Activated naive CD4-positive, alpha-beta T cell treated with anti-CD3 and anti-CD28 coated beads, Interleukin-2, amount 50 U/mL, for 16 hours (primary cell): ENCODE measurements around the gene PSMD8.

Source experiments
- DNase-seq: peaks from one replicate; pipeline ENCODE4 v3.0.0-alpha.2; 2020

Gene PSMD8

DNA sequence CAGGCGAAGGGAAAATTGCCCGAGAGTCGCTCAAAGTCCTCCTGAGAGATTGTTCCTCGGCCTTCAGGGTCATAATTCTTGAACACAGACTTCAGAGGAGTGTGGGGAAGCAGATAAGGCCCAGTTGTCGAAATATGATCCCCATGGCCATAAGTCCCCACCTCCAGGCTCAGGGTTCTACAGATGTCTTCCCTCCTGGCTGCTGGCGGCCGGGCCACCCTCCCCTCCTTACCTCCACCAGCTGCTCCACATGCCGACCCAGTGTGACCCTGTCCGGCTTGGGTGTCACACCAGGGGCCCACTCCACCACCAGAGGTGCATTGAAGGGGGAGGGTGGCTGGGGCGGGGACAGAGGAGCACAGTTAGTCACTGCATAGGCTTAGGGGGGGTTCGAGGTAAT lies 38.6 kb downstream of the PSMD8 start:
- DNase-seq = no peak

- no peak for DNase-seq
These were observed 39.0 kb downstream of the PSMD8 start for GRCh38 chr19:38413416-38413815.

GRCh38 chr19:38417146-38417543 lies 42.8 kb downstream of the PSMD8 start:
- DNase-seq = no peak

- DNase-seq = peak; percentile 33
These were observed 43.5 kb downstream of the PSMD8 start for GRCh38 chr19:38417544-38418506.

DNA sequence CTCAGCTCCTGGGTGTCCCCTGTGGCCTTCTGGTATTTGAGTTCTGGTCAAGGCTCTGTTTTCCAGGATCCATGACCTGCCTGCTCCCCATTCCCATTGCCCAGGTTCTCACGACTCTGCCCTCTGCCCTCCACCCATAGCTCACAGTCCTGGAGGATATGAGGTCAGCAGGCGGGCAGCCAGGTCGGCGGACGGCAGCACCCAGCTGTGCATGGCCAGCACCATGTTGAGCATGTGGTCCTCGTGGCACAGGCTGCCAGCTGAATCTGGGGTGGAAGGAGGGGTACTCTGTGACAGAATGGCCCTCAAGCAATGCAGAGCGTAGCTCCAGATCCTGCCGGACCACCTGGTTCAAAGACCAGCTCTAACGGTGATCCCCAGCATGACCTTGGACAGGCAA lies 46.6 kb downstream of the PSMD8 start:
- no peak for DNase-seq

- no peak for DNase-seq
These were observed 47.5 kb downstream of the PSMD8 start for GRCh38 chr19:38421856-38422255.

DNA sequence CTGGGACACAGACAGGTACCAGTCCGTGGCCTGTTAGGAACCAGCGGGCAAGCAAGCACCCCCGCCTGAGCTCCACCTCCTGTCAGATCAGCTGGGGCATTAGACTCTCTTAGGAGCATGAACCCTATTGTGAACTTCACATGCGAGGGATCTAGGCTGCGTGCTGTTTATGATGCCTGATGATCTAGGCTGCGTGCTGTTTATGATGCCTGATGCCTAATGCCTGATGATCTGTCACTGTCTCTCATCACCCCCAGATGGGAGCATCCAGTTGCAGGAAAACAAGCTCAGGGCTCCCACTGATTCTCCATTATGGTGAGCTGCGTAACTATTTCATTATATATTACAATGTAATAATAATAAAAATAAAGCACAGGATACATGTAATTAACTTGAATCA lies 48.1 kb downstream of the PSMD8 start:
- no peak for DNase-seq

- no peak for DNase-seq
These were observed 49.9 kb downstream of the PSMD8 start for GRCh38 chr19:38424272-38424671.

GRCh38 chr19:38425222-38425809 lies 50.9 kb downstream of the PSMD8 start:
- no peak for DNase-seq

- DNase-seq = peak; percentile 49
These were observed 51.6 kb downstream of the PSMD8 start, which contains the start of gene RASGRP4 for GRCh38 chr19:38425810-38426466. TSS of gene RASGRP4 (minus strand) at chr19:38426219. CDS start at chr19:38426091, 128 bp downstream.

DNA sequence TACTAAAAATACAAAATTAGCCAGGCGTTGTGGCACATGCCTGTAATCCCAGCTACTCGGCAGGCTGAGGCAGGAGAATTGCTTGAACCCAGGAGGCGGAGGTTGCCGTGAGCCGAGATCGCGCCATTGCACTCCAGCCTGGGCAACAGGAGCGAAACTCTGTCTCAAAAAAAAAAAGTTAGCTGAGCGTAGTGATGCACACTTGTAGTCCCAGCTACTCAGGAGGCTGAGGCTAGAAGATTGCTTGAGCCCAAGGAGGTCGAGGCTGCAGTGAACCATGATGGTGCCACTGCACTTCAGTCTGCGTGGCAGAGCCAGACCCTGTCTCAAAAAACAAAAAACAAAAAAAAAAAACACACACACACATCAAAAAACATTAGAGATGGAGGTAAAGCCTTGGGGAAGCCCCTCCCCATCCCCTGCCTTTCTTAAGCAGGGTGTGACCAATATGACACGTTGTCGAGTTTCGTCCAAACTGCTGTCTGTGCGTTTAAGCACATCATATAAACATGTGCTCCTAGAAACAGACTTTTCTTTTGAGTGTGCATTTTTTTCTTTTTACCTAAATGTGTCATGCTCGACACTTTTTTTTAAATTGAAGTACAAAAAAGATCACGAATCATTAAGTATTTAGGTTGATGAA lies 52.8 kb downstream of the PSMD8 start:
- peak; percentile 45 for DNase-seq

DNA sequence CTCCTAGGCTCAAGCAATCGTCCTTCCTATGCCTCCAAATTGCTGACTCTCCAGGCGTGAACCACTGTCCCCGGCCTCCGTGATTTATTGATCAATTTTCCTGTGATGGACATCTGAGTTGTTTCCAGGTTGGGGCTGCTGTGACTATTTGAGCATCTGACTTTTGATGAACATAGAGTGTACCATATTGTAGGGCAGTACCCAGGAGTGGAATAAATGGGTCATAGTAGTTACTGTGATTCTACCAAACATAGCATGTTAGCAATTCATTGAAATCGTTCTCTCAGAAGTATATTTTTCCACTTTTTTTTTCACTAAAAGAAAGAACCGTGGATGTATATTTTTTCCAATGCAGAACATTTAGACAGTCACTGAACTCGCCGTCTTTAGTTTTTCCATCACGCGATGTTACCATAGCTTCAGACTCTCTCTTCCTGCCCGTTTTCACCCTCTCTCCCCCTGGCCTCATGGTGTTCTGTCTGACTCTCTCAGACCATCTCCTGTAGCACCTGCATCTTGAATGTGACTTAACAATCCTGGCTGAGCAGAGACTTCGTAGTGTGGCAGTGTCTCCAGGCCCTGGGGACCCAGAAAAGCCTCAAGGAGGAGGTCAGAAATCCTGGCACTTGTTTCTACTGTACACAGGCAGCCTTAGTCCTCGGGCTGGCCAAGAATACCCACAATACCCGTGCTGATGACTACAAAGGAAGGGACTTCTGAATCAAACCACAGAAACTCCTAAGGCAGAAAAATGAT lies 54.9 kb downstream of the PSMD8 start:
- peak; percentile 31 for DNase-seq

DNA sequence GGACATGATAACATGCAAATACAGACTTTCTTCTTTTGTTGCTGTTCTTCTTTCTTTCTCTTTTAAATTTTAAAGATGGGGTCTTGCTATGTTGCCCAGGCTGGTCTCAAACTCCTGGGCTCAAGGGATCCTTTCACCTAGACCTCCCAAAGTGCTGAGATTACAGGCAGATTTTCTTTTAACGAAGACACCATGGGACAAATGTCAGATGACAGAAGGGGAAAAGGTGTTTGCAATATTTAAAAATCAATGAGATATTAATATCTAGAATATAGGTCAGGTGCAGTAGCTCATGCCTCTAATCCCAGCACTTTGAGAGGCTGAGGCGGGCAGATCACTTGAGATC lies 55.4 kb downstream of the PSMD8 start:
- DNase-seq = no peak

- no peak for DNase-seq
These were observed 56.6 kb downstream of the PSMD8 start for GRCh38 chr19:38430931-38431330.

DNA sequence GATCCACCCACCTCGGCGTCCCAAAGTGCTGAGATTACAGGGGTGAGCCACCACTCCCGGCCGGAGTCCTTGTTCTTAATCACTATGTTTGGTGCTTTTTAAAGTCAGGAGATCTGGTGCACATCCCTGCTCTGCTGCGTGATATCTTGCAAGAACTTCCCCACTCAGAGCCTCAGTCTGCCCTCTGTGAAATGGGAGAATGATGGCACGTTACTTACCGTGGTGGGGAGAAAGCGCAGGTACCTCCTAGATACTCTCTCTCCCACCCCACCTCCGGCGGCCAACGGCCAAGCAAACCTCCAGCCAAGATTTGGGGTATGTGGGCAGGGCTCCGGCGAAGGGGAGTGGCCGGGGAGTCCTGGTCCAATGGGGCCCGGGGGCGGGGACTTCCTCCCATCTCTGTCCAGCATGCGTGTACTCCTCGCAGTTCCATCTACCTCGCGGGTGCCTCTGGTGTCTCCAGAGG lies 58.9 kb downstream of the PSMD8 start, which contains the start of gene RYR1:
RYR1 (plus strand) TSS at position 424 of the 466 bp plus-strand sequence. CDS start 139 bp downstream, outside the sequence.
- DNase-seq = peak; percentile 54
